ENCODE results near the gene BBS4.
"Not testable (repeated sequence)": the region's sequence is repeated elsewhere in the genome, so short reads cannot be mapped to it uniquely, and the experiment has no call there.

DNA sequence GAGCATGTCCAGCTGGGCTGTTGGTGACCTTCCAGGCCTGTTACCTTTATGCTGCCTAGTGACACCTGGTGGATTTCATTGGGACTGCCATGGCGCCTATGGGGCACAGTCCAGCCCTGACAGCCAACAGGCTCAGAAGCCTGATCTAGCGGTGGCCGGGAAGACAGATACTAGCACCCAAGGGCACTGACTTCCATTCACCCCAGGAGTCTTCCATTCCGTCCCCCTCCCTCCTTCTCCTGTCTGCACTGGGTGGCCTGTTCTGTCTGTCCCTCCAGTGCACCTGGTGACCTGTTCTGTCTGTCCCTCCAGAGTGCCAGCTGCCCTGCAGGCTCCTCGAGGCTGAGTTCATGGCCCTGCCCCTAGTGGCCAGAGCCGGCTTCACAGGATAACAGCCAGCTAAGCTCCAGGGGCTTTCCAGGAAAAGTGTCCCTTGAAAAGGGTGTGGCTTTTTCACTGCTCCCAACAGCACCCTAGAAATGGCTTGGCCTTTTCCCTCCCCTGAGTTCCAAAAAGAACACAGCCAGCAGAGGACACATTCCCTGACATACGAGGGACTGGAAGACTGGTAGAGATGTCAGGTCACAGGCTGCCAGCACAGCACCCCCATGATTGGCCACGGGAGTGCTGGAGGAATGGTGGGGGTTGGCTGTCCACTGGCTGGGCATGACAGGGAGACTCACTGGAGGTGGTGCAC is 15.2 kb upstream of the BBS4 start:
- peak; percentile 67 for TF ChIP-seq CTCF (IDR thresholded peaks at IDR 0.05; ENCODE audit: low read length)
- not testable (repeated sequence) for TF ChIP-seq EZH2 (optimal IDR thresholded peaks at IDR 0.05; ENCODE audit: low read depth, low read length); EZH2phosphoT487 (IDR thresholded peaks at IDR 0.05; ENCODE audit: low read length)

All from MM.1S (cell line).